Adipocyte (in vitro differentiated cells): ENCODE results near the gene SENP7.

Experiments used
- DNase-seq: peaks from one replicate; pipeline ENCODE4 v3.0.0-alpha.2; 2015; ENCODE audit warnings: low read depth
- H3K27me3 ChIP-seq: replicated peaks from 2 replicates; pipeline ENCODE4 v1.7.0; 2013; ENCODE audit warnings: mild to moderate bottlenecking, low read length, moderate library complexity; ENCODE audit not compliant: control insufficient read depth, insufficient read depth
- H3K36me3 ChIP-seq: 2 replicates; pipeline ENCODE4 v1.7.0; 2013; ENCODE audit warnings: low read length, mild to moderate bottlenecking, moderate library complexity; ENCODE audit not compliant: control insufficient read depth, insufficient read depth, severe bottlenecking
- H3K4me1 ChIP-seq: 2 replicates; pipeline ENCODE4 v1.7.0; 2013; ENCODE audit warnings: mild to moderate bottlenecking, low read length, moderate library complexity; ENCODE audit not compliant: control insufficient read depth, insufficient read depth
- H3K4me3 ChIP-seq: 2 replicates; pipeline ENCODE4 v1.7.0; 2013; ENCODE audit warnings: mild to moderate bottlenecking, low read length, moderate library complexity
- H3K9ac ChIP-seq: 2 replicates; pipeline ENCODE4 v1.7.0; 2013; ENCODE audit warnings: mild to moderate bottlenecking, low read length, moderate library complexity
- H3K9me3 ChIP-seq: 2 replicates; pipeline ENCODE4 v1.7.0; 2013; ENCODE audit warnings: mild to moderate bottlenecking, low read length, moderate library complexity; ENCODE audit not compliant: control insufficient read depth

The SENP7 gene

DNA sequence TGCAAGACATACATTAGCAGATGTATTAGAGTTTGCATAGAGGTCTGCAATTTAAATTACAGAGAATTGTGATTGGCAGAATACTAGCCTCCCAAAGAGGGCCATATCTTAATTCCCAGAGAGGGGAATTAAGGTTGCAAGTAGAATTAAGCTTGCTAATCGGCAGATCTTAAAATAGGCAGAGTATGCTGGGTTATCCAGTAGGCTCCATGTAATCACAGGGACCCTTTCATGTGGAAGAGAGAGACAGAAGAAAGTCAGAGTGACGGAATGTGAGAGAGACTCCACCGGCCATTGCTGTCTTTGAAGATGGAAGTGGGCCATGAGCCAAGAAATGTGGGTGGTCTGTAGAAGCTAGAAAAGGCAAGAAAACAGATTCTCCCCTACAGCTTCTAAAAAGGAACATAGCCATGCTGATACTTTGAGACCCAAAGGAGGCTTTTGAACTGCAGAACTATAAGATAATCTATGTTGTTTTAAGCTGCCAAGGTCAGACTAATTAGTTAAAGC lies 231.4 kb downstream of the SENP7 start:
- DNase-seq, result no peak
- Histone ChIP-seq H3K36me3 (no peaks in the 10 kb centered on the region), H3K9ac (no peak overlapping the region), H3K4me3 (no peak overlapping the region), H3K4me1 (peaks cover 2% of the 10 kb centered on the region), H3K9me3 (no peaks in the 10 kb centered on the region), H3K27me3 (no peaks in the 10 kb centered on the region)

DNA sequence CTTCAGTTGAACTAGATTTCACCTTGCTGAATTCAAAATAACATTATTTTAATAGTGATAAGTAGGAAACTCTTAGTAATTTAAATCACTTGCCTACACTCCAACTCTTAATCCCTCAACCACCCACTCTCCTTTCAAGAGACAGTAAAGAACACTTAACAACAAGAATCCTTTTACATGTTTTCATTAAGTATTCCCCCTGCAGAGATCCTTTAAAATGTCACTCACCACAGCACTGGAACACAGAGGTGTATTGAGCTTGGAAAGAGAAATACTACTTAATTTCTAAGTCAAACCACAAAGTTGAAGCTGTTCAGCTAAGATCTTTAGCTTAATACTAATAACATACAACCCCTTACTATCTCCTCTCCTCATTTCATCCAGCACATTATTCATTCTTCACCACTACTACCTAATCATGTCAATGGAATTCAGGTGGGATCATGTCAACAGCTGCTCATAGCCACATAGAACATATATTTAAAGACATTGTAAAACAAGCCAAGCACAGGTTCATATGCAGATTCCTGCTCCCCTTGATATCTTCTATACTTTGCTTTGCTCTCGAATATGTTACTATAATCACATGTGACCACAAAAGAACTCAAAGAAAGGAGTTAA lies 233.1 kb downstream of the SENP7 start:
- H3K9me3 ChIP-seq, result no peaks in the 10 kb centered on the region
- H3K27me3 ChIP-seq, result no peaks in the 10 kb centered on the region
- no peaks in the 10 kb centered on the region for H3K4me1 ChIP-seq
- DNase-seq, result no peak
- H3K4me3 ChIP-seq, result no peak overlapping the region
- no peak overlapping the region for H3K9ac ChIP-seq
- H3K36me3 ChIP-seq, result no peaks in the 10 kb centered on the region

DNA sequence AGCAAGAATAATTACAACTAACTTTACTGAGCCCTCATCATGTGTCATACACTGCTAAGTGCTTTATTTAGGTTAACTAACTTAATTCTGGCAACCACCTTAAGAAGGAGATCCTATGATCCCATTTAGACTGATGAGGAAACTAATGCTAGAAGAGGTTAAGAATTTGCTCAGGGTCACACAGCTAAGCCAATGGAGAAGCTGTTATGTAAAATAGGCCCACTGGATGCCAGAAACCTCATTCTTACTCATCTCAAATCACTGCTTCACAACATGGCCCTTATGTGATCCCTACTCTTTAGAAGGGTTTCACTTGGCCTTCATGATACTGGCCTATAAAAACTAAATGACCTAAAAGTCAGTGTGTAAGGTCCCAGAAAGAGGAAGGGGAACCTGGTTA lies 233.8 kb downstream of the SENP7 start:
- no peak for DNase-seq
- Histone ChIP-seq H3K9ac (no peak overlapping the region), H3K9me3 (no peaks in the 10 kb centered on the region)

DNA sequence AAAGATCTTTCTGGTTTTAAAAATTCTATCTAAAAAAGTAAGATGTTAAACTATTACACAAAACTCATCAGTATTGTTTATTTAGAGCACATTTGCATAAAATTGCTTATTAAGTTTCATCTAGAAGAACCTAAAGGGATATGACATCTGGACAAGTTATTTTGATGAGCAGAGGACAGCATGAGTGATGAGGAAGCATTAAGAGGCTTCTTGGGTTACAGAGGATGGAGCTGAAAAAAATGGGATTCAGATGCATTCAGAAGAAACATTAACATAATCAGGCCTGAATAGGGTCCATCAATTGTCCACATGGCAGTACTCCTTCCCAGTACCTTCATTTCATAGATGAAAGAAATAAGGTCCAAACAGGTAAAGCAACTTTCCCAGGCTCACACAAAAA lies 234.3 kb downstream of the SENP7 start:
- no peaks in the 10 kb centered on the region for H3K4me1 ChIP-seq
- no peaks in the 10 kb centered on the region for H3K9me3 ChIP-seq
- H3K27me3 ChIP-seq, result no peaks in the 10 kb centered on the region
- no peak overlapping the region for H3K9ac ChIP-seq
- no peak overlapping the region for H3K4me3 ChIP-seq
- no peaks in the 10 kb centered on the region for H3K36me3 ChIP-seq
- DNase-seq, result no peak

More for the DNA sequence above, 233.8 kb downstream of the SENP7 start:
- Histone ChIP-seq H3K4me1 (no peaks in the 10 kb centered on the region), H3K36me3 (no peaks in the 10 kb centered on the region), H3K27me3 (no peaks in the 10 kb centered on the region), H3K4me3 (no peak overlapping the region)
